NCI-H446 (cell line): ENCODE data around the gene FOXK1.
"Not testable (repeated sequence)": the region's sequence is repeated elsewhere in the genome, so short reads cannot be mapped to it uniquely, and the experiment has no call there.

Source experiments
- DNase-seq, 2 experiments: peaks; one replicate each; lab custom pipeline; 2025; lab: John Stamatoyannopoulos, UW

The FOXK1 gene

GRCh38 chr7:4786015-4786414, 103.9 kb downstream of the FOXK1 start:
- DNase-seq: no peak

- no peak for DNase-seq
Observed at GRCh38 chr7:4787541-4787940, 105.4 kb downstream of the FOXK1 start.

- no peak for DNase-seq
Observed at GRCh38 chr7:4787947-4788626, 106.0 kb downstream of the FOXK1 start.

- no peak for DNase-seq
Observed at GRCh38 chr7:4788627-4789189, 106.6 kb downstream of the FOXK1 start.

- no peak for DNase-seq
Observed at GRCh38 chr7:4789194-4790077, 107.3 kb downstream of the FOXK1 start.

- no peak for DNase-seq
Observed at GRCh38 chr7:4790078-4790465, 108.0 kb downstream of the FOXK1 start.

GRCh38 chr7:4790516-4790991, 108.5 kb downstream of the FOXK1 start:
- no peak for DNase-seq

- no peak for DNase-seq
Observed at GRCh38 chr7:4791101-4791737, 109.1 kb downstream of the FOXK1 start.

GRCh38 chr7:4791738-4792536, 109.8 kb downstream of the FOXK1 start:
- DNase-seq: no peak

- no peak for DNase-seq
Observed at GRCh38 chr7:4792537-4793126, 110.5 kb downstream of the FOXK1 start.

- not testable (repeated sequence) for DNase-seq
Observed at GRCh38 chr7:4793385-4793993, 111.4 kb downstream of the FOXK1 start.

GRCh38 chr7:4794171-4794570, 112.1 kb downstream of the FOXK1 start:
- not testable (repeated sequence) for DNase-seq

- no peak for DNase-seq
Observed at GRCh38 chr7:4794591-4795350, 112.7 kb downstream of the FOXK1 start.

GRCh38 chr7:4796453-4796852, 114.4 kb downstream of the FOXK1 start:
- DNase-seq: no peak

GRCh38 chr7:4797858-4798705, 116.0 kb downstream of the FOXK1 start:
- peak in 1 of 2 experiments; percentile 53 for DNase-seq

- no peak for DNase-seq
Observed at GRCh38 chr7:4798706-4799235, 116.7 kb downstream of the FOXK1 start.

GRCh38 chr7:4799508-4800268, 117.6 kb downstream of the FOXK1 start:
- DNase-seq: no peak

GRCh38 chr7:4800487-4800886, 118.4 kb downstream of the FOXK1 start:
- DNase-seq: no peak
